Retinal pigment epithelial cell (primary cell): ENCODE results near the gene MEGF8.

Experiments used
- DNase-seq: peaks from one replicate; pipeline ENCODE4 v3.0.0-alpha.2; 2010; ENCODE audit warnings: low read depth
- H3K4me3 ChIP-seq: 2 replicates; pipeline ENCODE4 v1.5.1; 2011; ENCODE audit warnings: mild to moderate bottlenecking, low read length, control low read depth, moderate library complexity
- TF ChIP-seq, protein P1 (sequence below): conservative IDR thresholded peaks from 2 replicates; pipeline ENCODE4 v1.5.1; 2011; ENCODE audit warnings: low read depth, low read length, control low read depth, inconsistent platforms

The MEGF8 gene

DNA sequence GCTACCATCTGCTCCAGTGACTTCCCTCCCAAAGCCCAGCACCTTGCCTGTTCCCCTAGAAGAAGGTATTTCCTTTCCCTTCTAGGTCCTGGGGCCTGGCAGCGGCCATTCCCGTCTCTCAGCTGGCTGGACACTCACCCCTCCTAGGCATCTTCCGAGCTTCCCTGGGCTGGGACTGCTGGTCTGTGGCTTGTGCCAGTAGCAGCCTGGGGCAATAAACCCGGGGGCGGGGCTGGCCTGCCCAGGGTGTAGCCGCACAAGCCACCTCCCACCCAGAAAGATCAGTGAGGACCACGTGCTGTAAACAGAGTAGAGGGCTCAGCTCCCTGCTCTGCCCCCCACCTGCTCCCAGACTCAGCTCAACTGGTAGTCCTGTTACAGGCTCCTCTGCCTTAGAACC, 86.8 kb downstream of the MEGF8 start:
- H3K4me3 ChIP-seq: peak overlapping the region; percentile 48
- TF ChIP-seq, protein P1, sequence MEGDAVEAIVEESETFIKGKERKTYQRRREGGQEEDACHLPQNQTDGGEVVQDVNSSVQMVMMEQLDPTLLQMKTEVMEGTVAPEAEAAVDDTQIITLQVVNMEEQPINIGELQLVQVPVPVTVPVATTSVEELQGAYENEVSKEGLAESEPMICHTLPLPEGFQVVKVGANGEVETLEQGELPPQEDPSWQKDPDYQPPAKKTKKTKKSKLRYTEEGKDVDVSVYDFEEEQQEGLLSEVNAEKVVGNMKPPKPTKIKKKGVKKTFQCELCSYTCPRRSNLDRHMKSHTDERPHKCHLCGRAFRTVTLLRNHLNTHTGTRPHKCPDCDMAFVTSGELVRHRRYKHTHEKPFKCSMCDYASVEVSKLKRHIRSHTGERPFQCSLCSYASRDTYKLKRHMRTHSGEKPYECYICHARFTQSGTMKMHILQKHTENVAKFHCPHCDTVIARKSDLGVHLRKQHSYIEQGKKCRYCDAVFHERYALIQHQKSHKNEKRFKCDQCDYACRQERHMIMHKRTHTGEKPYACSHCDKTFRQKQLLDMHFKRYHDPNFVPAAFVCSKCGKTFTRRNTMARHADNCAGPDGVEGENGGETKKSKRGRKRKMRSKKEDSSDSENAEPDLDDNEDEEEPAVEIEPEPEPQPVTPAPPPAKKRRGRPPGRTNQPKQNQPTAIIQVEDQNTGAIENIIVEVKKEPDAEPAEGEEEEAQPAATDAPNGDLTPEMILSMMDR: no peak
- peak; percentile 71 for DNase-seq

DNA sequence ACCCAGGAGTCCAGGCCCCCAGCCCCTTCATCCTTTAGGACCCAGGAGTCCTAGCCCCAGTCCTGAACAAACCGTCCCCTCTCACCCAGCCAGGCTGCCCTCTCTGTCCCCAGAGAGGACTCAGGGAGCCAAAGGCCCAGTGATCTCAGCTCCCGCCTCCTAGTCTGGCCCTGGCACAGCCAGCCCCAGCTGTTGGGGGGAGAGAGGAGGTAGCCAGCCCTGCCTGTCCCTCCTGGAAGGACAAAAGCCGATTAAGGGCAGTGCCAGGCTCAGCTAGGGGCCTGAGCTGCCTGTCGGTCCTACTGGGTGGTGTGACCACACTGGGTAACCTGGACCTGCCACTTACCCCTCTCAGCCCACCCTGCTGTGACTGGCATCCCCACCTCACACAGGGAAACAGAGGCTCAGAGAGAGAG, 87.2 kb downstream of the MEGF8 start:
- TF ChIP-seq, protein P1: no peak
- DNase-seq: peak; percentile 54
- H3K4me3 ChIP-seq: no peak overlapping the region

DNA sequence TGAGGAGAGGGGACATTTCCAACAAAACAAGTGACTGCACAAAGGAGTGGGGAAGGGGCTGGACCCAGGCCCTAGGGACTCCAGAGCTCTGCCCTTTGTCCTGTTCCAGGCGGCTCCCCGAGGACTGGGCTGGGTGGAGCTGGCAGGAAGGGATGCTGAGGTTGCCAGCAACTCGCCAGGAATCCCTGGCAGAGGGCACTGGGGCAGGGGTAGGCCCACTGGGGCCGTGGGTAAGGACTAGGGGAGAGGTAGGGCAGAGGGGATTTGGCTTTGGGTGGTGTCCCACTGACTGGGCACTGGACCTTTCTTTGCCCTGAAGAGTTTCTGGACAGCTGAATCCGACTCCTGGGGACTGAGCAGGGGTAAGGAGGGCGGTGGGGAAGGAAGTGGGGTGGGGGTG, 93.9 kb downstream of the MEGF8 start:
- TF ChIP-seq, protein P1: no peak
- no peak for DNase-seq
- no peak overlapping the region for H3K4me3 ChIP-seq

DNA sequence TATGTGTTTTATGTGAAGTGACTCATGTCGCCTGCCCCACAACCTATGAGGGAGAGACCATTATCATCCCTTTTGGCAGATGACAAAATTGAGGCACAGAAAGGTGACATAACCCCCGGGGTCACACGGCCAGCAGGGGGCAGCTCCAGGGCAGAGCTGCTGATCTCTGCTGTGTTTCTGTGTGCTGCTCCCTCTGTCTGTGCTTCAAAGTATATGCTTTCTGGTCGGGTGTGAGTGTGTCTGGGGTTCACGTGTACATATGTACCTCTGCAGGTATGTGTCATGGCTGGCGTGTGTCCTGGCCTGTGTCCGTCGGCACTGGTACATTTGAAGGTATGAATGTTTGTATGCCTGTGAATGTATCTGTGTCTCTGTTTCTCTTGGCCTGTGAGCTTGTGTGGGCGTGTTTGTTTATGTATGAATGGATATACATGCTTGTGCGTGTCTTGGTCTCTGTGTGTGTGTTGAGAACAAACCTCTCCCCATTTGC, 94.7 kb downstream of the MEGF8 start:
- TF ChIP-seq, protein P1: peak; percentile 69
- H3K4me3 ChIP-seq: no peak overlapping the region
- DNase-seq: no peak

DNA sequence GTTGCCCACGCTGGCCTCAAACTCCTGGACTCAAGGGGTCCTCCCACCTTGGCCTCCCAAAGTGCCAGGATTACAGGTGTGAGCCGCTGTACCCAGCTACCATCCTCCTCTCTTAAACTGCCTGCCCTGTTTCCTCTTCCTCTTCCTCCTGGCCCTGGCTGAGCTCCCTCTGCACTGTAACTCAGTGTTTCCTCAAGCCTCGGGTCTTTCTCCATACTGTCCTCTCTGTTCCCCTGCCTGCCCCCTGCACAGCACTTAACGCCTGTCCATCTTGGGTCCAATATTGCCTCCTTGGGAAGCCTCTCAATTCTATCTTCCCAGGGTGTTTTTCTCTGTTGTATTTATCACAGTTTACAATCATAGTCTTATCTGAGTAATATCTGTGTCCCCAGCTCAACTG, 95.7 kb downstream of the MEGF8 start:
- no peak overlapping the region for H3K4me3 ChIP-seq
- TF ChIP-seq, protein P1: no peak
- no peak for DNase-seq

DNA sequence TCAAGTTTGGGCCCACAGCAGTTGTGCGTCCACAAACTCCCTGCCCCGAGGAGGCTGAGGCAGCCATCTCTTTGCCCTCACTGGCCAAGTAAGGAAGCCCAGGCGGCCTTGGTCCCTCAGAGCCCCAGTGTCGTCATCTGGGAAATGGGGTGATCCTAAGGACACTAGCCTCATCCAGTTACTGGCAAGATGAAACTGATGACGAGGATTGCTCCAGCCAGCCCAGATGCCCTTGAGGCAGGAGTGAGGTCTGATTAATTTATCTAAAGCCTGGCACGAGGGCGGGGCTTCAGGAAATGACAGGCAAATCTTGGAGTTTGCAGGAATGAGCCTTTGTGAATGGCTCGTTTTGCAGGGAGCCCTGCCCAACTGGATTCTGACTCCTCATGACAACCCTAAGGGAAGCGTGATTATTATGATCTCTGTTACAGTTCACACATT, 96.2 kb downstream of the MEGF8 start:
- no peak overlapping the region for H3K4me3 ChIP-seq
- peak; percentile 49 for DNase-seq
- TF ChIP-seq, protein P1: no peak

DNA sequence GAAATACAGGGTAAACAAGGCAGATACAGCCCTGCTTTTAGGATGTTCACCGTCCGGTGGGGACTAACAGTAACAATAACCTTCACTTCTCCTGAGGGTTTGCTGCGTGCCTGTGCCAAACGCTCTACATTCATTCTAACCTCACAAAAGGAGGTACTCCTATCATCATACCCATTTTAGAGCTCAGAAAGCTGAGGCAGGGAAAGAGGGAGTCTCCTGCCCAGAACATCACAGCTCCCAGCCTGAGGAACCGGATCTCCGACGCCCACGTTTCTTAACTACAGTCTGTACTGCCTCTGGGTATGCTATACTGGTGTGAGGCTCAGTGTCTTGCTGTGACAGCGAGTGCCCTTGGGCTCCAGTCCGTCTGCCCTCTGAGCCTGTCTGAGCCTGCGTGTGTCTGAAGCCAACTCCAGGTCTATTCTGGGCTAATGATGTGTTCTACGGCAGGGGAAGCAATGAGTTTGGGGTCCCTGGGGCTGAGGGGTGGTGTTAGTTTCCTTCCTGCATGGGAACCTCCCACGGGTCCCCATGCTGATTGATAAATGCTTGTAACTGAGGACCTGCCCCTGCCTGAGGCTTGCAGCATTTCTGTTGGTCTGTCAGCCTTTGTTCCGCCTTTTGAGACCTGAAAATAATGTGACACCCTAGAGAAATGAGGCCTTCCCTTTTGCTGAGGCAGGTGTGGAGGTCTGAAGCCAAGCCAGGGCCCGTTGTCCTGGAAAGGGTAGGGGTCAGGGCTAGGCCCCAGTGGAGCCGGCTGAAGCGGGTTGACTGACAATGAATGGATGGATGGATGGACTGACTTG, 96.9 kb downstream of the MEGF8 start:
- peak overlapping the region; percentile 70 for H3K4me3 ChIP-seq
- DNase-seq: no peak
- TF ChIP-seq, protein P1: no peak
